Measurements from ENCODE around the gene MEGF11. TPM values are rescaled to one million over a fixed set of nuclear protein-coding genes. Genes with fewer than 3 reads are reported as not detected.
A peak's percentile ranks its signal among the peaks of the same experiment; 100 is the strongest.

The MEGF11 gene
- total RNA-seq, 1 experiment from 2014 or later, result 2.3 TPM

DNA sequence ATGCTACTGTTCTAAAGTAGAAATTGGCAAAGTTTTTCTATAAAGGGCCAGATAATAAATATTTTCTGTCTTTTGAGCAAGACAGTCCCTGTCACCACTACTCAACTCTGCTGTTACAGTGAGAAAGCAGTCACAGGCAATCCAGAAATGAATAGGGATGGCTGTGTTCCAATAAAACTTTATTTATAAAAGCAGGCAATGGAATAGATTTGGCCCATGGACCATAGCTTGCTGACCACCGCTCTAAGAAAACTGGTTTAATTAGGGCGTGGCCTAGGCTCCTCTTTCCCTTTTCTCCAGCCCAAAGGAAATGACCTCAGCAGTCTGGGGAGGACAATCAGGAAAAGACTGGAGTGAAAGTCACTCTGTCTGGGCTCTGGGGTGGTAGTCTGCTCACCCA lies 183.8 kb downstream of the MEGF11 start:
- Histone ChIP-seq H3K9me2 (ENCODE audit: insufficient read depth) (no peaks in the 10 kb centered on the region), H3K27me3 (ENCODE audit: insufficient read depth, low read length) (no peaks in the 10 kb centered on the region), H3K36me3 (ENCODE audit: control insufficient read depth in 1 of 2, insufficient read depth in 2 of 2, low read length in 2 of 2) (no peaks in the 10 kb centered on the region), H3K27ac (ENCODE audit: low read depth, low read length) (no peak overlapping the region), H3K4me1 (ENCODE audit: control insufficient read depth in 1 of 2, insufficient read depth in 2 of 2, low read length in 2 of 2) (peaks cover 3 to 8% of the 10 kb centered on the region in 2 experiments; a peak in 2 of 4 replicates), H2AFZ (ENCODE audit: low read depth, low read length, poor library complexity, severe bottlenecking) (no peak overlapping the region), H3K79me2 (ENCODE audit: insufficient read depth, low read length) (no peaks in the 10 kb centered on the region), H3K4me3 (replicated peaks in 1 of 2; ENCODE audit: low read depth in 1 of 2, low read length in 2 of 2) (no peak overlapping the region), H3K9me3 (ENCODE audit: control insufficient read depth in 1 of 2, insufficient read depth in 1 of 2, low read depth in 1 of 2, low read length in 2 of 2) (no peaks in the 10 kb centered on the region), H3K9ac (ENCODE audit: low read length) (no peak overlapping the region), H4K20me1 (ENCODE audit: insufficient read depth) (no peaks in the 10 kb centered on the region), H3K4me2 (ENCODE audit: low read length) (peak overlapping the region; percentile 14; the same call in 1 of the 2 replicates)
- no peak for DNase-seq (ENCODE audit: low read depth, low spot score)
- no peak for TF ChIP-seq EGR1 (IDR thresholded peaks at IDR 0.05; ENCODE audit: low read depth)
- no peak for TF ChIP-seq SIN3A (IDR thresholded peaks at IDR 0.05; ENCODE audit: low read depth)
- no peak for TF ChIP-seq CBX3 (IDR thresholded peaks at IDR 0.05; ENCODE audit: low read depth)
- TF ChIP-seq TCF7L2 (IDR thresholded peaks at IDR 0.05; ENCODE audit: borderline replicate concordance, extremely low read depth, insufficient read depth, insufficient read length), result no peak
- no peak for TF ChIP-seq SP1 (IDR thresholded peaks at IDR 0.05; ENCODE audit: low read depth)
- TF ChIP-seq CEBPB (IDR thresholded peaks at IDR 0.05; ENCODE audit: low read depth), result no peak
- TF ChIP-seq FOSL1 (IDR thresholded peaks at IDR 0.05; ENCODE audit: low read depth), result no peak
- TF ChIP-seq SRF (IDR thresholded peaks at IDR 0.05; ENCODE audit: low read depth), result no peak
- TF ChIP-seq, protein P1, sequence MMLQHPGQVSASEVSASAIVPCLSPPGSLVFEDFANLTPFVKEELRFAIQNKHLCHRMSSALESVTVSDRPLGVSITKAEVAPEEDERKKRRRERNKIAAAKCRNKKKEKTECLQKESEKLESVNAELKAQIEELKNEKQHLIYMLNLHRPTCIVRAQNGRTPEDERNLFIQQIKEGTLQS (IDR thresholded peaks at IDR 0.05), result no peak
- TF ChIP-seq YY1 (IDR thresholded peaks at IDR 0.05; ENCODE audit: extremely low read depth, insufficient replicate concordance, low read depth, low read length), result no peak
- no peak for TF ChIP-seq EZH2 (IDR thresholded peaks at IDR 0.05)
- TF ChIP-seq ZNF274 (IDR thresholded peaks at IDR 0.05; ENCODE audit: low read depth, low read length), result no peak
- ChIA-PET CTCF (no interaction called here), POLR2A (no interaction called here), RAD21 (ENCODE audit: low non-redundant PET in 1 of 2, low total read pairs in 2 of 2, uncharacterized antibody in 2 of 2, unreplicated experiment in 2 of 2) (no interaction called here)
- BruUV-seq (replicated peaks), result no TSS peak
- intact Hi-C loops (cut with micrococcal nuclease), result no loop called here
- no peak for ATAC-seq

DNA sequence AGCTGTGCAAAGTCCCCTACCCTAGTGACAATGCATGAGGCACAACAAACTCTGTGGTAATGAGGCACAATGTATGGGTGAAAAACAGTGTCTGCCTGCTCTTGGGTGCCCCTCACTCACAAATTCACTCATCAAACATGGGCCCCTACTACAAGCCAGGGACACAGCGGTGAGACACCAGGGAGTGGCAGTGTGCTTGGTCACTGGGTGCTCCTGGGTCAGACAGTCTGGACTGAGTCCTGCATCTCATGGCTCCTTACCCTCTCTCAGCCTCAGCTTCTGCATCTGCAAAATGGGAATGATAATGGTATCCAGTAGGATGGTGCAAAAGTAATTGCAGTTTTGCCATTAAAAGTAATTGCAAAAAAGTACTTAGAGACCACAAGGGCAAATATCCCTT lies 184.7 kb downstream of the MEGF11 start:
- RAD21 ChIA-PET (ENCODE audit: low non-redundant PET in 1 of 2, low total read pairs in 2 of 2, uncharacterized antibody in 2 of 2, unreplicated experiment in 2 of 2), result no interaction called here
- Histone ChIP-seq H2AFZ (ENCODE audit: low read depth, low read length, poor library complexity, severe bottlenecking) (no peak overlapping the region), H3K4me3 (replicated peaks in 1 of 2; ENCODE audit: low read depth in 1 of 2, low read length in 2 of 2) (no peak overlapping the region), H3K27me3 (ENCODE audit: insufficient read depth, low read length) (no peaks in the 10 kb centered on the region), H3K36me3 (ENCODE audit: control insufficient read depth in 1 of 2, insufficient read depth in 2 of 2, low read length in 2 of 2) (no peaks in the 10 kb centered on the region), H3K27ac (ENCODE audit: low read depth, low read length) (no peak overlapping the region), H3K79me2 (ENCODE audit: insufficient read depth, low read length) (no peaks in the 10 kb centered on the region), H3K9ac (ENCODE audit: low read length) (no peak overlapping the region), H3K9me2 (ENCODE audit: insufficient read depth) (no peaks in the 10 kb centered on the region), H3K4me2 (ENCODE audit: low read length) (no peak overlapping the region), H3K9me3 (ENCODE audit: control insufficient read depth in 1 of 2, insufficient read depth in 1 of 2, low read depth in 1 of 2, low read length in 2 of 2) (no peaks in the 10 kb centered on the region), H4K20me1 (ENCODE audit: insufficient read depth) (no peaks in the 10 kb centered on the region), H3K4me1 (ENCODE audit: control insufficient read depth in 1 of 2, insufficient read depth in 2 of 2, low read length in 2 of 2) (peaks cover 3 to 8% of the 10 kb centered on the region in 2 experiments; a peak in 2 of 4 replicates)
- CTCF ChIA-PET, result no interaction called here
- no TSS peak for BruUV-seq (replicated peaks)
- ATAC-seq (no peak), DNase-seq (ENCODE audit: low read depth, low spot score) (no peak)
- POLR2A ChIA-PET, result no interaction called here
- intact Hi-C loops (cut with micrococcal nuclease), result no loop called here
- TF ChIP-seq CBX3 (IDR thresholded peaks at IDR 0.05; ENCODE audit: low read depth) (no peak), RAD21 (IDR thresholded peaks at IDR 0.05; ENCODE audit: low read depth) (no peak), JUND (IDR thresholded peaks at IDR 0.05) (no peak), POLR2AphosphoS5 (IDR thresholded peaks at IDR 0.05; ENCODE audit: low read depth, low read length) (no peak), CEBPB (IDR thresholded peaks at IDR 0.05; ENCODE audit: low read depth) (no peak), ZNF274 (IDR thresholded peaks at IDR 0.05; ENCODE audit: low read depth, low read length) (no peak), TCF7L2 (IDR thresholded peaks at IDR 0.05; ENCODE audit: borderline replicate concordance, extremely low read depth, insufficient read depth, insufficient read length) (no peak), SRF (IDR thresholded peaks at IDR 0.05; ENCODE audit: low read depth) (no peak), YY1 (IDR thresholded peaks at IDR 0.05; ENCODE audit: extremely low read depth, insufficient replicate concordance, low read depth, low read length) (no peak), SP1 (IDR thresholded peaks at IDR 0.05; ENCODE audit: low read depth) (no peak), EZH2phosphoT487 (IDR thresholded peaks at IDR 0.05; ENCODE audit: borderline replicate concordance) (no peak)
- TF ChIP-seq, protein P2, sequence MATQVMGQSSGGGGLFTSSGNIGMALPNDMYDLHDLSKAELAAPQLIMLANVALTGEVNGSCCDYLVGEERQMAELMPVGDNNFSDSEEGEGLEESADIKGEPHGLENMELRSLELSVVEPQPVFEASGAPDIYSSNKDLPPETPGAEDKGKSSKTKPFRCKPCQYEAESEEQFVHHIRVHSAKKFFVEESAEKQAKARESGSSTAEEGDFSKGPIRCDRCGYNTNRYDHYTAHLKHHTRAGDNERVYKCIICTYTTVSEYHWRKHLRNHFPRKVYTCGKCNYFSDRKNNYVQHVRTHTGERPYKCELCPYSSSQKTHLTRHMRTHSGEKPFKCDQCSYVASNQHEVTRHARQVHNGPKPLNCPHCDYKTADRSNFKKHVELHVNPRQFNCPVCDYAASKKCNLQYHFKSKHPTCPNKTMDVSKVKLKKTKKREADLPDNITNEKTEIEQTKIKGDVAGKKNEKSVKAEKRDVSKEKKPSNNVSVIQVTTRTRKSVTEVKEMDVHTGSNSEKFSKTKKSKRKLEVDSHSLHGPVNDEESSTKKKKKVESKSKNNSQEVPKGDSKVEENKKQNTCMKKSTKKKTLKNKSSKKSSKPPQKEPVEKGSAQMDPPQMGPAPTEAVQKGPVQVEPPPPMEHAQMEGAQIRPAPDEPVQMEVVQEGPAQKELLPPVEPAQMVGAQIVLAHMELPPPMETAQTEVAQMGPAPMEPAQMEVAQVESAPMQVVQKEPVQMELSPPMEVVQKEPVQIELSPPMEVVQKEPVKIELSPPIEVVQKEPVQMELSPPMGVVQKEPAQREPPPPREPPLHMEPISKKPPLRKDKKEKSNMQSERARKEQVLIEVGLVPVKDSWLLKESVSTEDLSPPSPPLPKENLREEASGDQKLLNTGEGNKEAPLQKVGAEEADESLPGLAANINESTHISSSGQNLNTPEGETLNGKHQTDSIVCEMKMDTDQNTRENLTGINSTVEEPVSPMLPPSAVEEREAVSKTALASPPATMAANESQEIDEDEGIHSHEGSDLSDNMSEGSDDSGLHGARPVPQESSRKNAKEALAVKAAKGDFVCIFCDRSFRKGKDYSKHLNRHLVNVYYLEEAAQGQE (IDR thresholded peaks at IDR 0.05; ENCODE audit: low read depth), result no peak
